ENCODE measurements around the gene PROKR1. TPM values are rescaled to one million over a fixed set of nuclear protein-coding genes. Genes with fewer than 3 reads are reported as not detected.

PROKR1 gene
- total RNA-seq, 2 experiments from 2014 or later: not detected

DNA sequence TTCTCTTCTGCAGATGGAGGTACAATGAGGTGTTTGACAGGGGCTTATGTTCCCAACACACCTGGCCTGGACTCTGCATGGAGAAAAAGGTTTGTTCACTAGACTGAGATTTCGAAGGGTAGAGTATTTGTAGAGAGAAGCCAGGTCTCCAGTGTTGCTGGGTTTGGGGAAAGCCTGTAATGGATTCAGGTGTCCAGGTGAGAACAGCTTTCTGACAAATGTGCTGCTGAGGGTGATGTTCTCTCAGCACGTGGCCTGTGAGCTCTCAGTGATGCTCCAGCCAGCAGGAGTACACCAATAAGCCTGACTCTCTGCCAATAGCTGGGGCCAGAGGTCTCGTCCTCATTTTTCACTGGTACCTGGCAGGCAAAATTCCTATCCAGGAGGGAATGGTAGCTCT is 47.5 kb downstream of the PROKR1 start:
- no peaks in the 10 kb centered on the region for H3K9me3 Mint-ChIP-seq (ENCODE audit: low read depth)

DNA sequence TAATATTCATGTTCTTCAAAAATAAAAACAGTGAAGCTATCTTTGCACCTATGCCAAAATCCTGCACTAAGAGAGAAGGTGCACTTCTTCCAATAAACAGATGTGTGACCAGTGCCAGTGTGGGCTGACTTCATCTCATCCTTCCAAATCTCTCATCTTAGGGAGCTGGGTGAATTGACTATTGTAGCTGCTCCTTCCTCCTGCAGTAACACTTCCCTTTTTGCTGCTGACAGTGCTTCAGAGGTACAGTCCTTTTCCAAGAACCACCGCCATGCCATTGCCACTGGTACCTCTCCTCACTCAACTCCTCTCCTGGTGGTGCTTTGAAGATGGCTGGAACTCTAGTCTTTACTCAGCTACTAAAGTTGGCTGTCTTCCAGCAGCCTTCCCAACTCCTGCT is 49.1 kb downstream of the PROKR1 start:
- Mint-ChIP-seq H3K4me3 (no peak overlapping the region), H3K4me1 (peaks cover 20% of the 10 kb centered on the region), H3K27ac (no peak overlapping the region), H3K36me3 (peaks cover 2% of the 10 kb centered on the region), H3K27me3 (peaks cover 18% of the 10 kb centered on the region), H3K9me3 (ENCODE audit: low read depth) (no peaks in the 10 kb centered on the region)
- ATAC-seq: no peak
- CTCF ChIA-PET: interaction anchor here (2.0 kb wide), 1 partner anchor 17 kb away, joined by 8 read pairs; no protein-coding TSS in a partner anchor
- DNase-seq: no peak

More for the DNA sequence above, 47.5 kb downstream of the PROKR1 start:
- ATAC-seq (no peak), DNase-seq (no peak)
- H3K4me1 Mint-ChIP-seq: peaks cover 20% of the 10 kb centered on the region
- no peak overlapping the region for H3K27ac Mint-ChIP-seq
- H3K36me3 Mint-ChIP-seq: peaks cover 2% of the 10 kb centered on the region
- no peak overlapping the region for H3K4me3 Mint-ChIP-seq
- CTCF ChIA-PET: interaction anchor here (0.8 to 2.0 kb wide), 4 partner anchors 18 to 228 kb away, joined by 3 to 8 read pairs (median 4); no protein-coding TSS in a partner anchor
- H3K27me3 Mint-ChIP-seq: peaks cover 16% of the 10 kb centered on the region

DNA sequence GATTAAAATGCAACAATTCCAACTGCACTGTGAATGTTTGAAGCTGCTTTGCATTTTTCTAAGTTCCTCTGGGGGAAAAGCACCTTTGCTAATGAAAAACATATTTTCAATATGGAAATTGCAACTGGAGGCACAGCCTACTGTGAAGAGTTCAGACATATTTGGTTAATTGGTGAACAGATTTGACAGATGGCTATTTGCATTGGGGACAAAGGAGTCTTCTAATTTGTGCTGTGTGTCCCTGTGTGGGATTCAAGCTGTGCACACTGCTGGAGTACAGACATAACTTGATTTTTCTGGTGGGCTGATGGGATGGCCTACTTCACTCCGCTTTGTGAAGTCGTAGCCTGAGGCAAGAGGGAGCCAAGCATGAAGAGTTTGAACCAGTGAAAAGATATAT is 50.6 kb downstream of the PROKR1 start:
- H3K27ac Mint-ChIP-seq: no peak overlapping the region
- no peak for DNase-seq
- no peak for ATAC-seq
- H3K4me3 Mint-ChIP-seq: no peak overlapping the region
- H3K36me3 Mint-ChIP-seq: peaks cover 2% of the 10 kb centered on the region
- H3K9me3 Mint-ChIP-seq (ENCODE audit: low read depth): no peaks in the 10 kb centered on the region
- peaks cover 19% of the 10 kb centered on the region for H3K4me1 Mint-ChIP-seq
- CTCF ChIA-PET: interaction anchor here (1.8 kb wide), 1 partner anchor 15 kb away, joined by 6 read pairs; no protein-coding TSS in a partner anchor
- peaks cover 18% of the 10 kb centered on the region for H3K27me3 Mint-ChIP-seq

DNA sequence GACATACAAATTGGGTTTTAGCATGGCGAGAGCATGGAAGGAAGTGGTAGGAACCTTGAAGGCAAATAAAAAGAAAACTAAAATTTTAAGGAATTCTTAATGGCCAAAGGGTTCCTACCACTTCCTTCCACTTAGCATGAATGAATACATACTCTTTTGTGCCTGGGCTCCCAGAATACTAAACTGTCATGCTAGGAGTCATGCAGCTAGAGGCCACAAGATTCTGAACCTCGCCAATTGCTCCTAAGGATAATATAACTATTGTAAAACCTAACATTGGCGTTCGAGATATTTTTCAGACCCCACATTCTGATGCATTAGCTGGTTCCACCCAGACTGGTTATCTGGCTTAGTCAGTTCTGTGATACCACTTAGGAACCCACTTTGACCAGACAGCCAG is 52.6 kb downstream of the PROKR1 start:
- CTCF ChIA-PET: interaction anchor here (1.8 kb wide), 1 partner anchor 13 kb away, joined by 4 read pairs; no protein-coding TSS in a partner anchor

DNA sequence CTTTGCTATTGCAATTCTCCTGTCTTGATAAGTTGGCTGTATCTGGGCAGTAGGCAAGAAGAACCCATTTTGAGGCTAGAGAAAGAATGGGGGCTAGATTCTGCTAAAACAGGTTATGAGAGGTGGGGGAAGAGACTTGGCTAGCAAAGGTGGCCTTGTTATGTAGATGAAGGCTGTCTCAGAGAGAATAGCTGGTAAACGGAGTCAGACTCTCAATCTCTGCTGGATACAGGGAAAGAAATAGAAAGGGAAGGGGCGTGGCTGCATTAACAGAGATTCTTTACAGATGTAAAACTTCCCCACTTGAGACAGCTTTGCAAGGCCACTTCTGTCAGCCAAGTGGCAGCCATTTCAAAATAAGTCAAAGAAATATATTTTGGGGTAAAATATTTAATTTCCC is 53.2 kb downstream of the PROKR1 start:
- ATAC-seq: no peak
- peaks cover 18% of the 10 kb centered on the region for H3K27me3 Mint-ChIP-seq
- DNase-seq: no peak
- no peak overlapping the region for H3K4me3 Mint-ChIP-seq
- CTCF ChIA-PET: interaction anchor here (1.2 to 1.8 kb wide), 3 partner anchors 13 to 24 kb away, joined by 3 to 4 read pairs (median 4); no protein-coding TSS in a partner anchor
- peaks cover 2% of the 10 kb centered on the region for H3K9me3 Mint-ChIP-seq (ENCODE audit: low read depth)
- peaks cover 4% of the 10 kb centered on the region for H3K36me3 Mint-ChIP-seq
- no peaks in the 10 kb centered on the region for H3K4me1 Mint-ChIP-seq
- no peak overlapping the region for H3K27ac Mint-ChIP-seq

More for the DNA sequence above, 52.6 kb downstream of the PROKR1 start:
- Mint-ChIP-seq H3K4me3 (no peak overlapping the region), H3K4me1 (no peaks in the 10 kb centered on the region), H3K9me3 (ENCODE audit: low read depth) (peaks cover 2% of the 10 kb centered on the region), H3K27me3 (peaks cover 18% of the 10 kb centered on the region), H3K27ac (no peak overlapping the region), H3K36me3 (peaks cover 4% of the 10 kb centered on the region)
- ATAC-seq: no peak
- no peak for DNase-seq

DNA sequence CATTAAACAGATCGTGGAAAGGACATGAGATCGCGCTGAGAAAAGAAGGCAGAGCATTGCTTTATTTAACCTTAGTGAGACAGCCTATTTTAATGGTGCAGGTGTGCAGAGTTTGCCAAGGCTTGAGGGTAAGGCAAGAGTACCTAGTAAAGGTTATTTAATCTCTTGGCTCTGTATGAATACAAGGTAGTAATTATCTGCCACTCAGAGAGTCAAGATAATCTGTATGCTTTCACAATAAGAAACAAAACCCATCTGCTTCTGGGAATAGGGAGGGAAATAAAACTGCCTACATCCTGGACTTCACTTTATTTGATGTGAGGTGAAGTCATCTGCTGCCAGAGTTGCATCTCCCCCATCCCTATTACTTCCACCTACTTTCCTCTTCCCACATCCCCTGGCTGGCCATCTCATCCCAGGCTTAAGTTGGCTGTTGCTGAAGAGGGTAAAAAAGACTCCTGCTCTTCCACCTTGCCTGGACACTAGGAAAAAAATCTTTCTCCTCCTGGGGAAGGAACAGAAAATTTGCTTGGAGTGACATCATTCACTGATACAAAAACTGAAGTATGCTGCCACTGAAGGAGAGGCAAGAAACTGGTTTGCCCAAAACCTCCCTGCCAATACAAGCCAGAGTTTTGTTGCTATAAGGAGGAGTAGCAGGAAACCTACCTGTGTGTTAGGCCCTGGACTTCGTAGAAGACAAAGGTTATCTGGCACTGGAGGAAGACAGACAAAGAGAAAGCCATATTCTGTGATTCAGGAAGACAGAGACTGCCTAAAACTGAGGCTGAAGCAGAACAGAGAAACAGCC is 55.4 kb downstream of the PROKR1 start:
- Mint-ChIP-seq H3K4me1 (no peaks in the 10 kb centered on the region), H3K36me3 (peaks cover 2% of the 10 kb centered on the region), H3K9me3 (ENCODE audit: low read depth) (peaks cover 2% of the 10 kb centered on the region), H3K27me3 (peaks cover 10% of the 10 kb centered on the region), H3K27ac (no peak overlapping the region), H3K4me3 (no peak overlapping the region)
- no peak for DNase-seq
- ATAC-seq: no peak
- CTCF ChIA-PET: interaction anchor here (1.5 kb wide), 1 partner anchor 10 kb away, joined by 7 read pairs; no protein-coding TSS in a partner anchor

DNA sequence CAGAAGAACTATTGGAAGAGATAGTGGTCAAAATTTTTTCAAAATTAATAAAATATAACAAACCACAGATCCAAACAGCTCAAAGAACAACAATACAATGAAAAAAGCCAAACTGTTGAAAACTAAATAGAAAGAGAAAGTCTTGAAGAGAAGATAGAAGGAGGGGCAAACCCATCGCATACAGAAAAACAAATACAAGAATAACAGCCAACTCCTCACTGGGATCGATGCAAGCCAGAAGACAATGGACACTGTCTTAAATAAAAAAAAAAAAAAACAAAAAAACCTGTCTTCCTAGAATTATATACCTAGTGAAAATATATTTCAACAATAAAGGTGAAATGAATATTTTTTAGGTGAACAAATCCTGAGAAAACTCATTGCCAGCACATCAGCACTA is 57.2 kb downstream of the PROKR1 start:
- peaks cover 9% of the 10 kb centered on the region for H3K27me3 Mint-ChIP-seq
- H3K27ac Mint-ChIP-seq: no peak overlapping the region
- no peaks in the 10 kb centered on the region for H3K4me1 Mint-ChIP-seq
- H3K4me3 Mint-ChIP-seq: no peak overlapping the region
- ATAC-seq (no peak), DNase-seq (no peak)
- CTCF ChIA-PET: interaction anchor here (1.5 kb wide), 1 partner anchor 8 kb away, joined by 7 read pairs; no protein-coding TSS in a partner anchor
- peaks cover 2% of the 10 kb centered on the region for H3K9me3 Mint-ChIP-seq (ENCODE audit: low read depth)
- peaks cover 2% of the 10 kb centered on the region for H3K36me3 Mint-ChIP-seq

DNA sequence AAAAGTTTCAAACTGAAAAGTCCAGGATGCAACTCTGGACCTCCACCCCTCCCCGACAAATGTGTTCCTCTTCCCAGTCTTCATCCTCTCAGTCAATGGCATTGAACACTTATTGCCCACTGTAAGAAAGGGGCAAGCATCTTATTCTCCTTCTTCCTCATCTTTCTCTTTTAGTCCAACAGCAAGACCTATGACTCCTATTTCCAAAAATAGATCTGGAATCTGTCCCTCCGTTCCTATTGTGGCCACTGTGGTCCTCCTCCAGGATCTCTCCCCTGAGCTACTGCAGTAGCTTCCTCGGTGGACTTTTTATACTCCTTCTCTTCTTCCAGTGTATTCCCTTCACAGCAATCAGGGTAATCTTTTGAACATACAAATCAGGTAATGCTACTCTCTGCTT is 63.3 kb downstream of the PROKR1 start:
- H3K4me3 Mint-ChIP-seq: no peak overlapping the region
- DNase-seq (no peak), ATAC-seq (no peak)
- CTCF ChIA-PET: no interaction called here
- H3K27me3 Mint-ChIP-seq: peaks cover 7% of the 10 kb centered on the region
- no peak overlapping the region for H3K27ac Mint-ChIP-seq
- no peaks in the 10 kb centered on the region for H3K9me3 Mint-ChIP-seq (ENCODE audit: low read depth)
- H3K36me3 Mint-ChIP-seq: peaks cover 1% of the 10 kb centered on the region
- peaks cover 19% of the 10 kb centered on the region for H3K4me1 Mint-ChIP-seq

Other genes starting within 250 kb of the PROKR1 start
- gene FBXO48, start 176.3 kb upstream of the PROKR1 start, total RNA-seq: 1 to 10 TPM; 3.3 to 3.4 TPM
- 1 to 10 TPM; 3.0 to 3.3 TPM for gene APLF, start 176.0 kb upstream of the PROKR1 start, total RNA-seq
- gene ARHGAP25, start 91.2 kb downstream of the PROKR1 start, total RNA-seq: 100 to 1,000 TPM in 1 of 2 experiments, 10 to 100 TPM in 1; 90.2 to 126 TPM
- not detected for gene BMP10, start 227.8 kb downstream of the PROKR1 start, total RNA-seq